PC-3 (cell line): ENCODE results near the gene RAP1GAP.

ENCODE experiments used
- CTCF ChIP-seq: fragments of 300-600 bp; sonication (generic); conservative IDR thresholded peaks from 2 replicates; pipeline ENCODE4 v1.5.1; 2017; ENCODE audit warnings: antibody characterized with exemption, low read depth, mild to moderate bottlenecking, low read length
- EZH2 ChIP-seq: fragments of 300-600 bp; sonication (generic); IDR thresholded peaks from one replicate; pipeline ENCODE4 v1.6.1; 2017; ENCODE audit warnings: antibody characterized with exemption, mild to moderate bottlenecking, low read length; ENCODE audit not compliant: unreplicated experiment
- EZH2phosphoT487 ChIP-seq: fragments of 300-600 bp; sonication (generic); IDR thresholded peaks from 2 replicates; pipeline ENCODE4 v1.6.1; 2018; ENCODE audit warnings: mild to moderate bottlenecking, antibody characterized with exemption, low read length, borderline replicate concordance

- TF ChIP-seq CTCF: no peak
- TF ChIP-seq EZH2phosphoT487: no peak
- TF ChIP-seq EZH2: no peak
These were observed 91.8 kb downstream of the RAP1GAP start for GRCh38 chr1:21577324-21577723.
